ENCODE results near the gene RUBCNL. TPM values are rescaled to one million over a fixed set of nuclear protein-coding genes. Genes with fewer than 3 reads are reported as not detected.

Gene RUBCNL
- polyA plus RNA-seq, 1 donor: 2.8 TPM

DNA sequence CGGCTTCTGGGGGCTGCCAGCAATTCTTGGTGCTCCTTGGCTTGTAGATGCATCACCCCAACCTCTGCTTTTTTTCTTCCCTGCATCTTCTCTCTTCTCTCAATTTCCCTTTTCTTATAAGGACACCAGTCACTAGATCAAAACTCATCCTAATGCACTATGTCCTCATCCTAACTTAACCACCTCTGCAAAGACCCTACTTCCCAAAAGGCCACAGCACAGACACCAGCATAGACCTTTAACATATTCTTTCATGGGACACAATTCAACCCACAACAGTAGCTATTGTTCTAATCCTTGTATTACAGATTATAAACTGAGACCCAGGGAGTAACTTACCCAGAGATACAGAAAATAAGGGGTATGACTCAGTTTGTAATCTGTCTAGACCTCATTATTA lies 47.0 kb downstream of the RUBCNL start:
- no peak for DNase-seq

DNA sequence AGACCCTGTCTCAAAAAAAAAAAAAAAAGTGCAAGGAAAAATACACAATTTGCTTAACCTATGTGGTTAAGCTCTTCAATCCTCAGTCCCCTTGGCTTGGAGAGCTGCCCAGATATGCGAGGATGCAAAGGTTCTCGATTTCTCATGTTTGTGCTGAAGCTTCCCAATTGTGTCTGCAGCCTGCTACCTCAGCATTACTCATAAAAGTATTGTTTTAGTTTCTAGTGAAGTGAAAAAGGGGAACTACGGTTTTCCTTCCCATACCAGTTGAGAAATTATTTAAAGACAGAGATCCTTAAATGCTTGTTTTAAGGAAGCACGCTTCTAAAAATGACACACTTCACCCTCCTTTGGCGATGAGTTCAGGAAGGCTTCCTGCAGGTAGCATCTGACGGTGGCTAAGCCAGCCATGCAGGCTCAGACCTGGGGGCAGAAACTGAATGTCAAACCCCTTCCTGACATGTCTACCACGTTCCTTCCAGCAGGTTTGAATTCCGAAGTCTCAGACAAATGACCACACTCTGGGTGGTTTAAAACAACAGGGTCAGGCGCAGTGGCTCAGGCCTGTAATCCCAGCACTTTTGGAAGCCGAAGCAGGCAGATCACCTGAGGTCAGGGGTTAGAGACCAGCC lies 47.9 kb downstream of the RUBCNL start:
- DNase-seq: no peak

GRCh38 chr13:46337700-46338099 lies 49.4 kb downstream of the RUBCNL start:
- DNase-seq: no peak

DNA sequence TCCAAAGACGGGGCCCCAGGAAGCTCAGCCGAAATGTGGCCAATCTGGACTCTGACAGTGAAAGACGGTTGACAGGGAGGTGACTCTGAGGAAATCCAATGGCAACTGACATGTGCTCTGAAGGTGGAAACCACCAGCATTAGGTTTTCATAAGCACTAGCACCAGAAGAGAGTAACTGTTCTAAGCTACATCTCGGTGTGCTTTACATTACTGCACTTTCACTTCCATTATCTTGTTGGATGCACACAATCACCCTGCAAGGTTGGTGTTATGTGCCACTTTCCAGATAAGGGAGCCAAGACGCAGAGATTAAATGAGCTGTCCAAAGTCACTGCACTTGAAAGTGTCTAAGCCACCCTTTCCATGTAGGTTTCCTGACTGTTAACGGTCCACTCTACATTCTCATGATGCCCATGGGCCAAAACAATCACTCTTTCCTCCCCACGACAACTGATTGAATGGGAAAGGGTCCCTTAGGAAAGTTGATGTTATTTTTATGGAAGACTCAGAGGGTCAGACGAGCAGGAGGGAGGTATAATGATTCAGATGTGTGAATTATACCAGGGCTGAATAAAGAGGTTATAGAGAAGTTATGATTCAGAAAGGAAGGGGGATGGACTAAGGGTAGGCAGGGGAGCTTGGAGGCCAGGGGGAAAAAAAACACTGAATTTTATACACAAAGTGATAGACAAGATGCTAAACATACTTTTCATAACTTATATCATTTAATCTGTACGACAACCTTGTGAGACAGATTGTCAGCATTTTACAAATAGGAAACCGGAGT lies 52.8 kb downstream of the RUBCNL start:
- no peak for DNase-seq

GRCh38 chr13:46332772-46333171 lies 54.3 kb downstream of the RUBCNL start:
- DNase-seq: no peak

GRCh38 chr13:46329624-46330023 lies 57.4 kb downstream of the RUBCNL start:
- DNase-seq: no peak

- DNase-seq: no peak
Observed at GRCh38 chr13:46327246-46327645, 59.8 kb downstream of the RUBCNL start.

GRCh38 chr13:46324976-46325375 lies 62.1 kb downstream of the RUBCNL start:
- no peak for DNase-seq

- DNase-seq: peak; percentile 38
Observed at GRCh38 chr13:46321494-46322225, 65.4 kb downstream of the RUBCNL start.

- no peak for DNase-seq
Observed at GRCh38 chr13:46320821-46321220, 66.2 kb downstream of the RUBCNL start.

DNA sequence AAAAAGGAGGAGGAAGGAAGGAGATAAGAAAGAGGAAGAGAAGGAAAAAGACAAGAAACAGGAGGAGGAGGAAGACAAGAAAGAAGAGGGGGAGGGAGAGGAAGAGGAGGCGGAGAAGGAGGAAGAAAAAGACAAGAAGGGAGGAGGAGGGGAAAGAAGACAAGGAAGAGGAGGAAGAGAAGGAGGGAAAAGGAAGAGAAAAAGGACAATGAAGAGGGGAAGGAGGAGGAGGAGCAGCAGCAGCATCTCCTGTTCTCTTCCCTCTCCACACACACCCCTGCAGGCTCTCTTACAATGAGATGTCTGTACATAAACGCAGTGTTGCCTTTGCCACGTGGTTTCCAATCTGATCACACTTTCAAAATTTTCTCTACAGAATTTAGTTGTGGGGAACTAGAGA lies 66.6 kb downstream of the RUBCNL start:
- DNase-seq: no peak

DNA sequence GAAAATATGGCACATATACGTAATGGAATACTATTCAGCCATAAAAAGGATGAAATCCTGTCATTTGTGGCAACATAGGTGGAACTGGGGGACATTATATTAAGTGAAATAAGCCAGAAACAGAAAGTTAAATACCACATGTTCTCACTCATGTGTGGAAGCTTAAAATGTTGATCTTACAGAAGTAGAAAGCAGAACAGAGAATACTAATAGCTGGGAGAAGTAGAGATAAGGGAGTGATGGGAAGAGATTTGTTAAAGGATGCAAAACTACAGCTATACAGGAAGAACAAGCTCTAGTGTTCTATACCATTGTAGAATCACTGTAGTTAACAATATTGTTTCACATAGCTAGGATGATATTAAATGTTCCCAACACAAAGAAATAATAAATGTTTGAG lies 68.1 kb downstream of the RUBCNL start:
- DNase-seq: no peak

- no peak for DNase-seq
Observed at GRCh38 chr13:46317120-46317519, 69.9 kb downstream of the RUBCNL start.

DNA sequence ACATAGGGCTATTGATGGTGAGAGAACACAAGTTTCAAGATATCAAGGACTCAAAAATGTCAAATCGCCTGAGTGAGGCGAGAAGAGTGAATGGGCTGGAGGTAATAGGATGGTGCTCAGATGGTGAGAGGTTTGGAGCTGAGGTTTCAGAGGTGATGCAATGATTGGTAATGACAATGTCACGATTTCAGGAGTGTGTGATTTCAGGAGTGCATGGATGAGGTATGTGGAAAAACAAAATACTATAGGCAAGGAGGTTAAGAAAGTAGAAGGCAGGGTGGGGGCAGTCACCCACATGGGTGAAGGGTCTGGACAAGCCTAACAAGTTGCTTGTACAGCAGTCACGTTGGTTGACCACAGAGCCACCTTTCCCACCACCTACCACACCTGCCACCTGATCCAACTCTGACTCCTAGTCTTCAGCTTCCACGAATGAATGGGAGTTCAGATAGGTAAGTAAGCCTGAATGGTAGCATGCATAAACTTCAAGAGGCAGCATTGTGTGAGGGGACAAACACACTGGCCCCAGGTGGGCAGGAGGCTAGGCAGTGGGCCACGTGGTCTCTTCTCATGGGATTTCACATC lies 71.5 kb downstream of the RUBCNL start:
- no peak for DNase-seq

GRCh38 chr13:46315036-46315435 lies 72.0 kb downstream of the RUBCNL start:
- no peak for DNase-seq

DNA sequence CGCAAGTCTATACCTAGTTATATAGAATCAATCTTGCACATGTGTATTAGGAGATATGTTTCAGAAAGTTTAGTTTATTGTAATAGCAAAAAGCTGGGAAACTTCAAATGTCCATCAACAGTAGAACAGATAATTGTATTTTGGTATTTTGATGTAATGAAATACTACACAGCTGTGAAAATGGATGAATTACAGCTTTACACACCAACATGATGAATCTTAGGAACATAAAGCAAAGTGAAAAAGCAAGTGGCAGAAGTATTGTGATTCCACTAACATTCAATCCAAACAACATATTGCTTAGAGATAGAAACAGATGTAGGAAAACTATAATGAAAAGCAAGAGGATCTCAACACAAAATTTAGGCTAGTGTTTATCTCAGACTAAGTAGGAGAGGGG lies 72.5 kb downstream of the RUBCNL start:
- no peak for DNase-seq

- DNase-seq: no peak
Observed at GRCh38 chr13:46313432-46314257, 73.4 kb downstream of the RUBCNL start.

GRCh38 chr13:46313024-46313423 lies 74.0 kb downstream of the RUBCNL start:
- DNase-seq: no peak

DNA sequence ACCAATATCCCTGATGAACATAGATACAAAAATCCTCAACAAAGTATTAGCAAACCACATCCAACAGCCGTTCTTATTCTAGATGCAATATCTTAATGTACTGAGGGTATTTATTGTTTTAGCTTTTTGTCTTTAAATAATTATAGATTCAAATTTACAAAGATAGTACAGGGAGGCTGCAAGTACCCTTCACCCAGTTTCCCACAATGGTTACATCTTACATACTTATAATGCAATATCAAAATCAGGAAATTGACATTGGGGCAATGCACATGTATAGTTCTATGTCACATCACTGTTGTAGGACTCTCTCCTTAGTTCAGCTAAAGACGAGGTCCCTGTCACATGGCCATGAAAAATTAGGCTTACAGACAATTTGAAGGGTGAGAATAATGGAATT lies 75.8 kb downstream of the RUBCNL start:
- no peak for DNase-seq

DNA sequence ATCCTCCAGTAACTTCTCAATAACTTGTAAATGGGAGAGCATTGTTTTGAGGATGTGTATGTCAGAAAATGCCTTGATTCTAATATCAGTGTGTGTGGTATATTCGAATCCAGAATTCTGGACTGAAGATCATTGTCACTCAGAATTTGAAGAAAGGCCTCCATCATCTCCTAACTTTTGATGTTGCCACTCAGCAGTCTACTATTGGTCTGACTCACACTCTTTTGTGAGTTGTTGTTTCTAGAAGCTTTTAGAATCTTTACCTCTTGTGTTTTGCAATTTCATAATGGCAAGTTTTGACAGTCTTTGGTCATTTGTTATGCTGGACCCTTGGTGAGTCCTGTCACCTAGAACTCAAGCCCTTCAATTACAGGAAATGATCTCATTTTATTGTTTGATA lies 77.0 kb downstream of the RUBCNL start:
- DNase-seq: no peak

GRCh38 chr13:46307554-46307953 lies 79.5 kb downstream of the RUBCNL start:
- no peak for DNase-seq

GRCh38 chr13:46304546-46304945 lies 82.5 kb downstream of the RUBCNL start:
- DNase-seq: no peak
